Activated naive CD8-positive, alpha-beta T cell treated with anti-CD3 and anti-CD28 coated beads for 36 hours (primary cell): Measurements from ENCODE around the gene NDUFB11. TPM values are rescaled to one million over a fixed set of nuclear protein-coding genes. Genes with fewer than 3 reads are reported as not detected.

Experiments
- DNase-seq: peaks from one replicate; pipeline ENCODE4 v3.0.0; 2021
- H3K27ac Mint-ChIP-seq: one replicate; pipeline ENCODE4 v1.8.0; 2022; ENCODE audit warnings: mild to moderate bottlenecking, moderate library complexity, mixed read lengths
- H3K27me3 Mint-ChIP-seq: one replicate; pipeline ENCODE4 v1.8.0; 2022; ENCODE audit warnings: mild to moderate bottlenecking, mixed read lengths
- H3K36me3 Mint-ChIP-seq: one replicate; pipeline ENCODE4 v1.8.0; 2021; ENCODE audit warnings: mild to moderate bottlenecking, mixed read lengths
- H3K4me1 Mint-ChIP-seq: one replicate; pipeline ENCODE4 v1.8.0; 2021; ENCODE audit warnings: mixed read lengths
- H3K4me3 Mint-ChIP-seq: one replicate; pipeline ENCODE4 v1.8.0; 2022; ENCODE audit warnings: mild to moderate bottlenecking, moderate library complexity, mixed read lengths
- H3K9me3 Mint-ChIP-seq: one replicate; pipeline ENCODE4 v1.8.0; 2022; ENCODE audit warnings: mixed read lengths
- total RNA-seq, 2 experiments: library from RNA; stranded (reverse); gene quantifications; one replicate each; pipeline ENCODE4 v1.2.3, GENCODE V29; 2021

Gene NDUFB11
- total RNA-seq, 2 experiments from 2014 or later = 79.6 to 84.2 TPM

DNA sequence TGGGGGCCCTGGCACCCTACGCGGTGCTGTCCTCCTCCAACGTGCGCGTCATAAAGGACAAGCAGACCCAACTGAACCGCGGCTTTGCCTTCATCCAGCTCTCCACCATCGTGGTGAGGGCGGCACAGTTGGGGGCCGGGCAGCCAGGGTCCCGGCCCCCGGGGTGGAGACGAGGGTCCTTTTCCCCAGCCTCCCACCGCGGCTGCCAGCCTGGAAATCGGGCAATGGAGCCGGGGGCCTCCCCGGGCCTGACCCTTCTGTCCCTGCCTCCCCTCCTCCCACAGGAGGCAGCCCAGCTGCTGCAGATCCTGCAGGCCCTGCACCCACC lies 35.4 kb upstream of the NDUFB11 start:
- no peak overlapping the region for H3K27ac Mint-ChIP-seq
- peaks cover 11% of the 10 kb centered on the region for H3K36me3 Mint-ChIP-seq
- H3K27me3 Mint-ChIP-seq = no peaks in the 10 kb centered on the region
- no peaks in the 10 kb centered on the region for H3K9me3 Mint-ChIP-seq
- H3K4me3 Mint-ChIP-seq = no peak overlapping the region
- no peak for DNase-seq
- no peaks in the 10 kb centered on the region for H3K4me1 Mint-ChIP-seq

DNA sequence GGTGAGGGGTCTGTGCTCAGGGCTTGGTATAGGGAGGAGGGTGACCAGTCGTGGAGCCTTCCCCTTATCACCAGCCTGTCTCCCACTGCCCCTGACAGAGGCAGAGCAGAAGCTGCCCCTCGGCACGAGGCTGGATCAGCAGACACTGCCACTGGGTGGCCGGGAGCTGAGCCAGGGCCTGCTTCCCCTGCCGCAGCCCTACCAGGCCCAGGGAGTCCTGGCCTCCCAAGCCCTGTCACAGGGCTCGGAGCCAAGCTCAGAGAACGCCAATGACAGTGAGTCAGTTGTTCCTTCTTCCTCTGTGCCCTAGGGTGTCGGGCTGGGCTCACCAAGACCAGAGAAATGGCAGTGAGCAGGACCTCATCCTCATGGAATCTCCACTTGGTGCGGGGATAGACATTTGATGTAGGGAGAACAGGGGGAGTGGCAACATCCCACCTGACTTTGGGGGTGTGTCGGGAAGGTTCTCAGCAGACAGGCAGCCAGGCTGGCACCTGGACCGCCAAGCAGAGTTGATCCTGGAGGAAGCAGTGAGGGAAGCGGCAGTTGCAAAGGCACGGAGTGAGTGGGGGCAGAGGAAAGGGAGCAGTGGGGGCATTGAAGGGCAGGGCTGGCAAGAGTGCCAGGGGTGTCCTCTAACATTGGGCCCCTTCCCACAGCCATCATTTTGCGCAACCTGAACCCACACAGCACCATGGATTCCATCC lies 34.9 kb upstream of the NDUFB11 start:
- no peaks in the 10 kb centered on the region for H3K4me1 Mint-ChIP-seq
- H3K9me3 Mint-ChIP-seq = no peaks in the 10 kb centered on the region
- no peak overlapping the region for H3K4me3 Mint-ChIP-seq
- H3K27me3 Mint-ChIP-seq = no peaks in the 10 kb centered on the region
- peaks cover 11% of the 10 kb centered on the region for H3K36me3 Mint-ChIP-seq
- H3K27ac Mint-ChIP-seq = no peak overlapping the region
- no peak for DNase-seq

DNA sequence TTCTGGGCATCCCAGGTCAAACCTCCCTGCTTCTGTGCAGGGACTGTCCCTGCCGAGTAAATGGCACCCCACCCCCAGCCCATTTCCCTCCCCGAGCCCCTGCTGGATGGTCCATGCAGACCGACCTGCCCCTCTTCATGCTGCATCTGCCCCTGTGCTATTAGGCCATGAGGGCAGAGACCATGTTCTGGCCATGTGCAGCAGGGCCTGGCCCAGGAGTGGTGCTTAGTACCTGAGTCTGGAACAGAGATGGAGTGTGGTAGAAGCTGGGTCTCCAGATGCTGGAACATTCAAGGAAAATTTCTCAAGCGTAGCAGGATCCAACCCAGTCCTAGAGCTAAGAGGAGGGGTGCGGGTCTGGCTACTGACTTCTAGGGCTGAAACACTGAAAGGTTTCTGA lies 33.8 kb upstream of the NDUFB11 start:
- Mint-ChIP-seq H3K27me3 (no peaks in the 10 kb centered on the region), H3K9me3 (no peaks in the 10 kb centered on the region), H3K4me3 (no peak overlapping the region), H3K27ac (no peak overlapping the region), H3K36me3 (peaks cover 11% of the 10 kb centered on the region), H3K4me1 (no peaks in the 10 kb centered on the region)
- DNase-seq = no peak

DNA sequence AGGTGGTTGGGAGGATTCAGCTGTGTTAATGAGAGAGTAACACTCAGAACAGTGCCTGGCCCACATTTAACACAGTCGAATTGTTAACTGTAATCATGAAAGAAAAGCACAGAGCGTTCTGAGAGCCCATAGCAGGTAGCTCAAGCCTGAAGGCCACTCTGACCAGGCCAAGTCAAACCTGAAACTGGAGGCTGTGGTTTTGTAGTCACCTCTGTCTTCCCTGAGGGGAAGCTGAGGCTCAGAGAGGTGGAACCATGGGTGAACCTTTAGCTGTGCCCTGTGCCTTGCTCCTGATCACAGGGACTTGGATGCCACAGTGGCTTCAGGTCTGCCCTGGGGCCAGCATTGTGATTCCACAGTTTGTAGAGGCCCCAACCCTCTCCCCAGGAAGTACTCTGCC lies 32.6 kb upstream of the NDUFB11 start:
- no peaks in the 10 kb centered on the region for H3K4me1 Mint-ChIP-seq
- H3K9me3 Mint-ChIP-seq = no peaks in the 10 kb centered on the region
- H3K4me3 Mint-ChIP-seq = no peak overlapping the region
- no peaks in the 10 kb centered on the region for H3K27me3 Mint-ChIP-seq
- no peak overlapping the region for H3K27ac Mint-ChIP-seq
- no peak for DNase-seq
- H3K36me3 Mint-ChIP-seq = peaks cover 15% of the 10 kb centered on the region

DNA sequence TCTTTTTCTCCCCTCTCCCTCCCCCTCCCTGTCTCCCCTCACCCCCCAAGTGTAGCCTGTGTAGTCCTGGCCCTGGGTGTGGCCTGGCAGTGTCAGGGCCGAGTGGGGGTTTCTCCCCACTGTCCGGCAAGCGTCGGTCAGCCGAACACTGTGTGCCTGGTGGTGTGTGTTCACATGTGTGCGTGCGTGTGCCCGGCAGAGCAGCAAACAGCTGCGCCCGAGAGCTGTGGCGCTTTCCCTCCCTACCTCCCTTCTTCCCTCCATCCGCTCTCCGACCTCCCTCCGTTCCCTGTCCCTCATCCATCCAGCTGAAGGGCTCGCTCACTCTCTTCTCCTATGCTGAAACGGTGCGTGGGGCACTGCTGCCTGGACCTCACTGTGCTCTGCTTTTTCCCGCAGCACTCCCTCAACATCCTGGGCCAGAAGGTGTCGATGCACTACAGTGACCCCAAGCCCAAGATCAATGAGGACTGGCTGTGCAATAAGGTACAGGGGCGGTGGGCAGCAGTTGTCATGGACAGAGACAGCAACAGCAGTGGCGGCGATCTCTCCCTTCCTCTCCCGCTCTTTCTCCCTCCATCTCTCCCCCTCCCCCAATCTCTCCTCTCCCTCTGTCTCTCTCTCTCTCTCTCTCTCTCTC lies 31.7 kb upstream of the NDUFB11 start:
- Mint-ChIP-seq H3K4me3 (no peak overlapping the region), H3K4me1 (no peaks in the 10 kb centered on the region), H3K27ac (no peak overlapping the region)

DNA sequence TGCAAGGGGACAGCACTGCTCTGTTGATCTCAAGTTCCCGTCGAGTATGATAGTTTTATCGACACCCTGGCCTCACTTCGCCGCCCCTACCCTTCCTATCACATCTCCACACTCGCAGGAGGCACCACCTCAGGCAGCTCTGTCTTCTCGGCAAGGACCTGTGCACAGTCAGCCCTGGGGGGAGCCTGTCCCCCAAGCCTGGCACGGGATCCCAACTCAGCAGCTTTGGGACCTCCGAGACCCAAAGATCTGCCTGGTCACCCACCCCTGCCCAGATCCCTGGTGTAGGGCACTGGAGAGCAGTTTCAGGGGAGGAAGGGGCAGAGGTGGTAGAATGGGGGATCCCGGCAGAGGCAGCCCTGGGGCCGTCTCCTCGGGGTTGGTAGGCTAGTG lies 31.1 kb upstream of the NDUFB11 start:
- DNase-seq = no peak
- no peaks in the 10 kb centered on the region for H3K4me1 Mint-ChIP-seq
- H3K36me3 Mint-ChIP-seq = peaks cover 16% of the 10 kb centered on the region
- H3K27me3 Mint-ChIP-seq = no peaks in the 10 kb centered on the region
- no peaks in the 10 kb centered on the region for H3K9me3 Mint-ChIP-seq
- H3K27ac Mint-ChIP-seq = no peak overlapping the region
- H3K4me3 Mint-ChIP-seq = no peak overlapping the region

More for the DNA sequence above, 31.7 kb upstream of the NDUFB11 start:
- H3K9me3 Mint-ChIP-seq = no peaks in the 10 kb centered on the region
- no peaks in the 10 kb centered on the region for H3K27me3 Mint-ChIP-seq
- peaks cover 16% of the 10 kb centered on the region for H3K36me3 Mint-ChIP-seq
- DNase-seq = no peak

DNA sequence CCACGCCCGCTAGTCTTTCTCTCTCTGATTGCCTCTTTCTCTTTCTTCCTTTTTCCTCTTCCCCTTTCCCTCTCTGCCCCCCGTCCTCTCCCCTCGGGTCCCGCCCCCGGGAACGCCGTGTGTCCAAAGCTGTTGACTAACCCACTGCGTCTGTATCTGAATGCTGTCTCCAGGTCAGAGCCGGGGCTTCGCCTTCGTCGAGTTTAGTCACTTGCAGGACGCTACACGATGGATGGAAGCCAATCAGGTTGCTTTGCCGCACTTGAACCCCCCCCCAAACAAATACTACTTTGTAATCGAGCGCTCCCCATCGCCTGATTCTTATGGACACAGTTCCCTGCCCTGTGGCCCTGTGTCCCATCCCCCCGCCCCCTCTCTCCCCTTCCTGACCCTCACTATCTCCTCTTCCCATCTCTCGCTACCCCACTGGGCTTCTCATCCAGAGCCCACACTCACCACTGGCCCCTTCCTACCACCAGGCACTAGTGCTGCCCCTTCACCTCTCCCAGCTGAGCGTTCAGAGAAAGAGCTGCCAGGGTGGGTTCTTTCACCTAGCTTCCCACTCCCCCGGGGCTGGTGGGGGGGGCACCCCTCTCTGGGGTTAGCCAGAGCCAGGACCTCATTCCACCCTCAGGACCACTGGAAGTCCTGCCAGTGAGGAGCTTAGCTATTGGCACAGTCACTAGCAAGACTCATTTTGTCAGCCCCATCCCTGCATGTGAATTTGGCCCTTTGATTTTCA lies 30.5 kb upstream of the NDUFB11 start:
- H3K4me1 Mint-ChIP-seq = no peaks in the 10 kb centered on the region
- no peaks in the 10 kb centered on the region for H3K9me3 Mint-ChIP-seq
- peaks cover 16% of the 10 kb centered on the region for H3K36me3 Mint-ChIP-seq
- DNase-seq = no peak
- no peak overlapping the region for H3K27ac Mint-ChIP-seq
- no peaks in the 10 kb centered on the region for H3K27me3 Mint-ChIP-seq
- H3K4me3 Mint-ChIP-seq = no peak overlapping the region

DNA sequence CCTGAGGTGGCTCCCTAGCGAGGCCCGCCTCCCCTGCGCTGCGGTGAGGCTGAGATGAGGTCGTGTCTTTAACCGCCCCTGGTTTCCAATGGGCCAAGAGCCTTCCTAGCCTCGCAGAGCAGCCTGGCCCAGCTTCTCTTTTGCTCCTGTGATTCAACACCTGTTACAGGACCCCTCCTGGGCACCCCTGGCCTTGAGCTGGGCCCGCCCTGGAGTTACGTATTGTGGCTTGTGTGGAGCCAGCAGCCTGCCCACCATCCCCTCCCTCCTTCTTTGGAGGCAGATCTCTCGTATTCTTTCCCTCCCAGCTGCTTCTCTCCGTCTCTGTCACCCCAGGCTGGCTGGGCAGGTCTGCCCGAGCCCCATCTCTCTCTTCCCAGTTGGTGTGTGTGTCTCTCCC lies 29.9 kb upstream of the NDUFB11 start:
- H3K27me3 Mint-ChIP-seq = no peaks in the 10 kb centered on the region

DNA sequence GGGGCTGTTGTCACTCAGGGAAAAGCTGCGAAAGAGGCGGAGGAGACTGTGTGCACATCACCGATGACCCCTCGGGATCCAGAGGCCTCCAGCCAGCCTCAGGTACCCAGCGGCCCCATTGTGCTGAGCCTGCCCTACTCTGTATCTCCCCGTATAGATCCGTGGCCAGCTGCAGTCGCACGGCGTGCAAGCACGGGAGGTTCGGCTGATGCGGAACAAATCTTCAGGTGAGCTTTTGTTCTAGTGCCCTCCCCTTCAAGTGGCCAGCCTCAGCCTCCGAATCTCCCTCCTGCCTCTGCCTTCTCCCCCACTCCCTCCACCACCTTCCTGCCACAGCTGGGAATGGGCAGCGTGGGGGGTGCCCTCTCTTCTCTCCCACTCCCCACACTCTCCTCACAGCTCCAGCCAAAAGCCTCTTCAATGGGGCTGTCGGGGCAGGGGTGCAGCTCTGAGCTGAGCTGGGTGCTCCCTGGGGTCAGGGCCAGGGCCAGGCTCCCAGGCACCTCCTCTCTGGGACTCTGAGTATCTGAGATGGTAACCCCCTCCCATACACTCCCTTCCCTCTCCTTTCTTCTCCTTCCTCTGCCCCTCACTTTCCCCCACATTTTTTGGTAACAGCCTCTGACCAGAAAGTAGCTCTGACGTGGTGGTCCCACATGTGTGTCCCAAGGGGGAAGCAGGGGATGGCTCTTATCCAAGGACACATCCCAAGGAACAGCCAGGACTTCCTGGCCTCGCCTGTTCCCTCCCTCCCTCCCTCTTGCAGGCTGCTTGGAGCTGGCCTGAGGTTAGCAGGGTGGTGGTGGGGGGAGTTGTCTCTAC lies 28.7 kb upstream of the NDUFB11 start:
- no peaks in the 10 kb centered on the region for H3K27me3 Mint-ChIP-seq
- no peak for DNase-seq
- no peaks in the 10 kb centered on the region for H3K9me3 Mint-ChIP-seq
- H3K36me3 Mint-ChIP-seq = peaks cover 13% of the 10 kb centered on the region
- H3K27ac Mint-ChIP-seq = no peak overlapping the region
- H3K4me3 Mint-ChIP-seq = no peak overlapping the region
- no peaks in the 10 kb centered on the region for H3K4me1 Mint-ChIP-seq

More for the DNA sequence above, 29.9 kb upstream of the NDUFB11 start:
- H3K4me3 Mint-ChIP-seq = no peak overlapping the region
- H3K4me1 Mint-ChIP-seq = no peaks in the 10 kb centered on the region
- no peak for DNase-seq
- H3K9me3 Mint-ChIP-seq = no peaks in the 10 kb centered on the region
- H3K36me3 Mint-ChIP-seq = peaks cover 16% of the 10 kb centered on the region
- no peak overlapping the region for H3K27ac Mint-ChIP-seq

DNA sequence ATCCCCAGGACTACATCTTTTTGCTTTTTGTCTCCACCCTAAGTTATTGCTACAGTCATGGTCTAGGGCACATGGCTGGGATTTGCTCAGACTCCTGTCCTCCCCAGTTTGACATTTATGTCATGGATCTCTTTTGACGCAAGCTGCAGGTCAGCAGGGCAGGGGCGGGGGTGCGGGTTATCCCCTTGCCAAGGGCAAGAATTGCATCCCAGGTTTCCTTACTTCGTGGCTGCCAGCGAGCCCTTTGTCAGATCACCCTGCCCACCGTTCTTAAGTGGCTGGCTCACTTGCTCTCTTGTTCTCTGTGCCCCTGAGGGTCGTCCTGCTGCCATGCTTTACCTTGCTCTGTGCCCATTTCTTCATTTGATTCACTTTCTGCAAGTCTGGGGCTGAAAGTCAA lies 28.0 kb upstream of the NDUFB11 start:
- H3K4me1 Mint-ChIP-seq = peaks cover 2% of the 10 kb centered on the region
- no peak for DNase-seq
- H3K9me3 Mint-ChIP-seq = no peaks in the 10 kb centered on the region
- no peaks in the 10 kb centered on the region for H3K27me3 Mint-ChIP-seq
- no peak overlapping the region for H3K27ac Mint-ChIP-seq
- H3K36me3 Mint-ChIP-seq = peaks cover 13% of the 10 kb centered on the region
- no peak overlapping the region for H3K4me3 Mint-ChIP-seq

DNA sequence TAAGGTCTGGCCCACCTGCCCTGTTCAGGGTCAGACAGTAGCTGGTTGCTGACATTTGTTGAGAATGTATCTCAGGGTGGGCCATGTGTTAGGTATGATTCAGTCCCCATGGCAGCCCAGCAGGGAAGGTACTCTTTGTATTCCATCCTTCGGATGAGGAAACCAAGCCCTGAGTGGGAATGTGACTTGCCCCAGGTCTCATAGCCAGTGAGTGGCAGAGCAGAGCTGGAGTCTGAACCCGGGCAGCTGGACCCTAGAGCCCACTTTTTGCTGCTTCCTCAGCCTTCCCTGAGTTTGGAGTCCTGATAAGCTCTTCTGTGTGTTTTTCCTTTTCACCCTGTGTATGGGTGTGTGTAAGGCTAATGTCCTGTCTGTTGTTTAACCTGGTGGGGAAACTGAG lies 27.5 kb upstream of the NDUFB11 start:
- H3K27ac Mint-ChIP-seq = no peak overlapping the region
- H3K27me3 Mint-ChIP-seq = no peaks in the 10 kb centered on the region
- no peaks in the 10 kb centered on the region for H3K9me3 Mint-ChIP-seq
- peaks cover 13% of the 10 kb centered on the region for H3K36me3 Mint-ChIP-seq
- peaks cover 2% of the 10 kb centered on the region for H3K4me1 Mint-ChIP-seq
- DNase-seq = no peak
- no peak overlapping the region for H3K4me3 Mint-ChIP-seq

DNA sequence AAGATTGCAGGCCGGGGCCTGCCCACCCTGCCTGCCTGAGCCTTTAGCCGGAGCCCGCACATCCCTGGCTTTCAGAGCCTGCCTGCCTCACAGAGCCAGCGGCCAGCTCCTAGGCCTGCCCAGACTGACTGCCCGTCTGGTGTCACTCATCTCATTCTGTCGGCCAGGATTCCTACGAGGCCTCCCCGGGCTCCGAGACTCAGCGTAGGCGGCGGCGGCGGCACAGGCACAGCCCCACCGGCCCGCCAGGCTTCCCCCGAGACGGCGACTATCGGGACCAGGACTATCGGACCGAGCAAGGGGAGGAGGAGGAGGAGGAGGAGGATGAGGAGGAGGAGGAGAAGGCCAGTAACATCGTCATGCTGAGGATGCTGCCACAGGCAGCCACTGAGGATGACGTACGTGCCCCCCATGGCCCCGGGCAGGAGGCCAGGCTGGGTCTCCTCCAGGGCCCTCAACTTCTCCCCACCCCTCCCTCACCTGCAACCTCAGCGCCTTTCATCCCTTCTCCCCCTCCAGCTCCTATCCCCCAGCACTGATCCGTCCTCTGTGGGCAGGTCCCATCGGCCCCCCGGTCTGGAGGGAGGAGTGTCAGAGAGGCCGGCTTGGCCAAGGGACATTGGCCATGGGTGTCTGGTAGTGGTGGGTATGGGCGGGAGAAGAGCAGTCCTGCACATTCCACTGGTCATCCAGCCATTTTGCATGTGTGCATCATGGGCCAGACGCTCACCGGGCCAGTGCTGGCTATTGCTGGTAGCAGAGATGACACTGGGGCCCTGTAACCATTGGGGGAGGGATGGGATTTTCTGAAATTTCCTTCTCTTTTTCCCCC lies 26.6 kb upstream of the NDUFB11 start:
- Mint-ChIP-seq H3K27me3 (no peaks in the 10 kb centered on the region), H3K27ac (no peak overlapping the region), H3K9me3 (no peaks in the 10 kb centered on the region), H3K4me1 (peaks cover 2% of the 10 kb centered on the region), H3K36me3 (peaks cover 8% of the 10 kb centered on the region), H3K4me3 (no peak overlapping the region)
- DNase-seq = no peak

DNA sequence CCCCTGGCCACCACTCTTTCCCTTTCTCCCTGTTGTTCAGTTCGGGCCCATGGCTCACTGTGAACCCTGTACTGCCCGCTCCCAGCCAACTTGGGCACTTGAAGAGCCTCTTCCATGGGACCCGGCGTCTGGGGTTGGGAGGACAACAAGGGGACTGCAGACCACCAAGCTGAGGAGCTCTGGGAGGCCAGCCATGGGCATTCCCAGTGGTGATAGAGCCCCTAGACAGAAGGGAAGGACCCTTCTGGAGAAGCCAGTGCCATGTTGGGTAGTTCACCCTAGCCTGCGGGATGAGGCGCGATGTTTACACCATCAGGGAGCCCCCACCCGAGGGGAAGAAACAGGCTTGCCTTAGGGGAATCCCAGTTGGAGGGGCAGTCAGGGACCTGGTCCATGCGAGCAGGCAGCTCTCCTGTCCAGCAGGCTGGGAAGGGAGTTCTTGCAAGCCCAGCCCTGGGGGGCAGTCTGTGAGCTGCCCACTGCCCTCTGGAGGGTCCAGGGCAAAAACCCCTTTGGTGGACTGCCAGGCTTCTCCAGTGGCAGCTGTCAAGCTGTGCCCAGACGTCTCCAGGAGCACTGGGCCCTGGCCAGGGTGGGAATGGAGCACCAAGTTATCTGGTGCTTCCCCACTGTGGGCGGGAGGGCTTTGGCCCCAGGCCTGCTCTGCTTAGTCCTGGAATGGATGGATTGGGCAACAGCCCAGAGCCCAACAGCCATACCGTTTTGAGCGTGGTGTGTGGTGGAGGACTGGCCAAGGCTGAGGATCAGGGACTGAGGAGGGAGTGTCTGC lies 25.4 kb upstream of the NDUFB11 start:
- H3K4me1 Mint-ChIP-seq = peaks cover 2% of the 10 kb centered on the region
- no peak for DNase-seq
- H3K27me3 Mint-ChIP-seq = no peaks in the 10 kb centered on the region
- H3K9me3 Mint-ChIP-seq = no peaks in the 10 kb centered on the region
- H3K27ac Mint-ChIP-seq = no peak overlapping the region
- no peak overlapping the region for H3K4me3 Mint-ChIP-seq
- peaks cover 8% of the 10 kb centered on the region for H3K36me3 Mint-ChIP-seq

DNA sequence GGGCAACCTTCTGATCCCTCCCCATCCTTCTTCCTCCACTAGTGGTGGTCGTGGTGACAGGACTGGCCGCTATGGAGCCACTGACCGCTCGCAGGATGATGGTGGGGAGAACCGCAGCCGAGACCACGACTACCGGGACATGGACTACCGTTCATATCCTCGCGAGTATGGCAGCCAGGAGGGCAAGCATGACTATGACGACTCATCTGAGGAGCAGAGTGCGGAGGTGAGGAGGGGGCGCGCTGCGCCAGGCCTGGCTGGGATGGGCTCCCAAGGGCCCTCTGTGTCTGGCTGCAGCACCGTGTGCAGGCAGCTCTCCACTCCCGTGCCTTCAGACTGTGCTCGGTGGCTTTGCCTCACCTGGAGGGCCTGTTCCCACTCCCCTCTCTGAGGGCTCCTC lies 24.8 kb upstream of the NDUFB11 start:
- no peak overlapping the region for H3K27ac Mint-ChIP-seq
- no peaks in the 10 kb centered on the region for H3K27me3 Mint-ChIP-seq
- H3K9me3 Mint-ChIP-seq = no peaks in the 10 kb centered on the region
- H3K4me3 Mint-ChIP-seq = no peak overlapping the region
- peaks cover 11% of the 10 kb centered on the region for H3K36me3 Mint-ChIP-seq
- DNase-seq = no peak
- H3K4me1 Mint-ChIP-seq = peaks cover 2% of the 10 kb centered on the region
